Nephron progenitor cell (in vitro differentiated cells): ENCODE measurements around the gene NANOS3.
A peak's percentile ranks its signal among the peaks of the same experiment; 100 is the strongest.

Experiments
- DNase-seq: peaks from one replicate; pipeline ENCODE4 v3.0.0; 2021
- H3K27ac Mint-ChIP-seq: 2 replicates; pipeline ENCODE4 v1.8.0; 2021; ENCODE audit warnings: mild to moderate bottlenecking, moderate library complexity, mixed read lengths
- H3K27me3 Mint-ChIP-seq: 2 replicates; pipeline ENCODE4 v1.8.0; 2021; ENCODE audit warnings: mild to moderate bottlenecking, low read depth, mixed read lengths; ENCODE audit not compliant: poor library complexity
- H3K36me3 Mint-ChIP-seq: 2 replicates; pipeline ENCODE4 v1.8.0; 2021; ENCODE audit warnings: low read depth, mixed read lengths
- H3K4me1 Mint-ChIP-seq: 2 replicates; pipeline ENCODE4 v1.8.0; 2021; ENCODE audit warnings: mixed read lengths
- H3K4me3 Mint-ChIP-seq: 2 replicates; pipeline ENCODE4 v1.8.0; 2021; ENCODE audit warnings: mild to moderate bottlenecking, moderate library complexity, mixed read lengths
- H3K9me3 Mint-ChIP-seq: 2 replicates; pipeline ENCODE4 v1.8.0; 2021; ENCODE audit warnings: mild to moderate bottlenecking, moderate library complexity, mixed read lengths
- CTCF ChIP-seq: fragments of 200-600 bp; sonication (generic); IDR thresholded peaks from 2 replicates; pipeline ENCODE4 v1.5.0; 2021; ENCODE audit warnings: antibody characterized with exemption

NANOS3 gene

GRCh38 chr19:13877303-13877702, 369 bp downstream of the NANOS3 start:
- no peak for DNase-seq
- no peaks in the 10 kb centered on the region for H3K9me3 Mint-ChIP-seq
- H3K27me3 Mint-ChIP-seq: peaks cover 17% of the 10 kb centered on the region
- no peak for TF ChIP-seq CTCF
- H3K27ac Mint-ChIP-seq: no peak overlapping the region
- no peaks in the 10 kb centered on the region for H3K36me3 Mint-ChIP-seq
- peaks cover 36% of the 10 kb centered on the region for H3K4me1 Mint-ChIP-seq
- no peak overlapping the region for H3K4me3 Mint-ChIP-seq

- H3K36me3 Mint-ChIP-seq: no peaks in the 10 kb centered on the region
- peaks cover 34% of the 10 kb centered on the region for H3K4me1 Mint-ChIP-seq
- TF ChIP-seq CTCF: peak; percentile 99
- no peak overlapping the region for H3K4me3 Mint-ChIP-seq
- DNase-seq: peak; percentile 98
- H3K27me3 Mint-ChIP-seq: peaks cover 13% of the 10 kb centered on the region
- H3K9me3 Mint-ChIP-seq: no peaks in the 10 kb centered on the region
- H3K27ac Mint-ChIP-seq: no peak overlapping the region
Observed at GRCh38 chr19:13880059-13881043, 3.4 kb downstream of the NANOS3 start.

GRCh38 chr19:13881251-13881691, 4.3 kb downstream of the NANOS3 start:
- Mint-ChIP-seq H3K36me3 (no peaks in the 10 kb centered on the region), H3K27me3 (peaks cover 8% of the 10 kb centered on the region), H3K4me3 (no peak overlapping the region), H3K9me3 (no peaks in the 10 kb centered on the region), H3K4me1 (peaks cover 34% of the 10 kb centered on the region), H3K27ac (peak overlapping the region; percentile 51)
- no peak for TF ChIP-seq CTCF
- peak; percentile 45 for DNase-seq

- Mint-ChIP-seq H3K9me3 (no peaks in the 10 kb centered on the region), H3K4me3 (no peak overlapping the region), H3K27me3 (peaks cover 8% of the 10 kb centered on the region), H3K27ac (no peak overlapping the region), H3K36me3 (no peaks in the 10 kb centered on the region), H3K4me1 (peaks cover 34% of the 10 kb centered on the region)
- no peak for DNase-seq
- no peak for TF ChIP-seq CTCF
Observed at GRCh38 chr19:13881692-13882418, 4.9 kb downstream of the NANOS3 start.

- Mint-ChIP-seq H3K36me3 (no peaks in the 10 kb centered on the region), H3K4me1 (peaks cover 34% of the 10 kb centered on the region), H3K9me3 (no peaks in the 10 kb centered on the region), H3K27ac (no peak overlapping the region), H3K27me3 (peaks cover 8% of the 10 kb centered on the region), H3K4me3 (no peak overlapping the region)
- TF ChIP-seq CTCF: no peak
- no peak for DNase-seq
Observed at GRCh38 chr19:13882419-13882795, 5.5 kb downstream of the NANOS3 start.
